H1 (cell line): ENCODE measurements around the gene AMT. TPM values are rescaled to one million over a fixed set of nuclear protein-coding genes. Genes with fewer than 3 reads are reported as not detected.

Experiments
- CTCF ChIA-PET: fragments of 300-600 bp; sonication (Branson Sonifier 250); formaldehyde crosslinking; loops from one replicate; lab custom pipeline; 2021; ENCODE audit not compliant: partially characterized antibody; lab: Charles Lee
- POLR2A ChIA-PET: fragments of 300-600 bp; sonication (Branson Sonifier 250); formaldehyde crosslinking; loops from one replicate; lab custom pipeline; 2021; ENCODE audit warnings: inconsistent platforms; ENCODE audit not compliant: partially characterized antibody; lab: Charles Lee
- DNase-seq, 2 experiments: peaks; one replicate each; pipeline versions ENCODE4 v3.0.0 to v3.0.0-alpha.2; 2010 to 2022; ENCODE audit warnings: low spot score in 2 of 2, low read depth in 1 of 2, mixed read lengths in 1 of 2
- FAIRE-seq: peaks from 2 replicates; lab custom pipeline; 2011; peaks lifted over from hg19 to GRCh38; lab: Jason Lieb, UNC
- H2AFZ ChIP-seq: 2 replicates; pipeline ENCODE4 v1.8.1; 2012; ENCODE audit warnings: low read length, inconsistent platforms
- H2AK5ac ChIP-seq: 2 replicates; pipeline ENCODE4 v1.6.1; 2013; ENCODE audit warnings: low read depth, low read length
- H2BK120ac ChIP-seq: replicated peaks from 2 replicates; pipeline ENCODE3; 2013; ENCODE audit warnings: low read depth, low read length, inconsistent platforms
- H2BK12ac ChIP-seq: 2 replicates; pipeline ENCODE4 v1.6.1; 2013; ENCODE audit warnings: low read depth, low read length
- H2BK15ac ChIP-seq: 2 replicates; pipeline ENCODE4 v1.6.1; 2013; ENCODE audit warnings: low read length
- H2BK20ac ChIP-seq: 2 replicates; pipeline ENCODE4 v1.6.1; 2013; ENCODE audit warnings: low read length
- H2BK5ac ChIP-seq: 2 replicates; pipeline ENCODE4 v1.6.1; 2013; ENCODE audit warnings: low read depth, low read length
- H3K14ac ChIP-seq: 2 replicates; pipeline ENCODE4 v1.6.1; 2013; ENCODE audit warnings: inconsistent platforms; ENCODE audit not compliant: insufficient read length
- H3K18ac ChIP-seq: 2 replicates; pipeline ENCODE4 v1.6.1; 2013; ENCODE audit warnings: low read length; ENCODE audit errors: extremely low read depth
- H3K23ac ChIP-seq: 2 replicates; pipeline ENCODE4 v1.6.1; 2013; ENCODE audit warnings: inconsistent platforms; ENCODE audit not compliant: insufficient read length
- H3K23me2 ChIP-seq: 2 replicates; pipeline ENCODE4 v1.6.1; 2013; ENCODE audit warnings: low read depth, low read length
- H3K27ac ChIP-seq: 2 replicates; pipeline ENCODE4 v1.6.1; 2011; ENCODE audit warnings: low read depth, low read length, inconsistent platforms
- H3K27me3 ChIP-seq, 4 experiments: replicated peaks in 1 of 4; 1 replicate in 1 of 4; 2 replicates in 3 of 4; pipeline versions ENCODE4 v1.6.1 to v1.8.1; 2011 to 2013; ENCODE audit warnings: low read length in 3 of 4, mild to moderate bottlenecking in 3 of 4, inconsistent platforms in 2 of 4, mixed read lengths in 2 of 4, moderate library complexity in 1 of 4; ENCODE audit not compliant: control insufficient read depth in 3 of 4, insufficient read depth in 3 of 4; ENCODE audit errors: extremely low read depth in 1 of 4
- H3K36me3 ChIP-seq, 4 experiments: 2 replicates each; pipeline versions ENCODE4 v1.6.1 to v1.8.1; 2011 to 2013; ENCODE audit warnings: mild to moderate bottlenecking in 4 of 4, low read length in 3 of 4, moderate library complexity in 2 of 4, control low read depth in 1 of 4, inconsistent platforms in 1 of 4; ENCODE audit not compliant: insufficient read depth in 4 of 4, control insufficient read depth in 2 of 4
- H3K4ac ChIP-seq: replicated peaks from 2 replicates; pipeline ENCODE3; 2013; ENCODE audit warnings: low read length, low read depth, mixed read lengths, inconsistent platforms; ENCODE audit not compliant: insufficient read length
- H3K4me1 ChIP-seq, 4 experiments: replicated peaks in 1 of 4; 1 replicate in 1 of 4; 2 replicates in 3 of 4; pipeline versions ENCODE4 v1.6.1 to v1.8.1; 2011 to 2013; ENCODE audit warnings: low read length in 3 of 4, inconsistent platforms in 2 of 4, mixed read lengths in 1 of 4; ENCODE audit not compliant: insufficient read depth in 4 of 4, control insufficient read depth in 3 of 4
- H3K4me2 ChIP-seq, 2 experiments: 2 replicates each; pipeline versions ENCODE4 v1.6.1 to v1.8.1; 2011 to 2013; ENCODE audit warnings: low read depth in 2 of 2, low read length in 2 of 2, control low read depth in 1 of 2, inconsistent platforms in 1 of 2, mild to moderate bottlenecking in 1 of 2; ENCODE audit not compliant: insufficient read depth in 1 of 2
- H3K4me3 ChIP-seq, 4 experiments: fragments of 200-600, 300-600 bp in 1 of 4; sonication (generic), shearing (Covaris generic), sonication (Bioruptor Twin) in 1 of 4; 2 replicates each; pipeline versions ENCODE4 v1.5.1 to v1.8.1; 2011 to 2016; ENCODE audit warnings: low read length in 4 of 4, low read depth in 3 of 4, control low read depth in 2 of 4, inconsistent platforms in 2 of 4, mild to moderate bottlenecking in 2 of 4, mixed read lengths in 1 of 4, moderate library complexity in 1 of 4; ENCODE audit not compliant: insufficient read depth in 2 of 4; ENCODE audit errors: extremely low read depth in 1 of 4
- H3K56ac ChIP-seq: replicated peaks from 2 replicates; pipeline ENCODE3; 2013; ENCODE audit warnings: low read depth, mild to moderate bottlenecking, mixed read lengths, low read length, inconsistent platforms; ENCODE audit not compliant: insufficient read length
- H3K79me1 ChIP-seq: 2 replicates; pipeline ENCODE4 v1.6.1; 2013; ENCODE audit warnings: low read depth, low read length, control low read depth
- H3K79me2 ChIP-seq, 2 experiments: 2 replicates each; pipeline versions ENCODE4 v1.6.1 to v1.8.1; 2012 to 2013; ENCODE audit warnings: low read length in 2 of 2, mild to moderate bottlenecking in 2 of 2, inconsistent platforms in 1 of 2; ENCODE audit not compliant: insufficient read depth in 2 of 2, control insufficient read depth in 1 of 2
- H3K9ac ChIP-seq, 4 experiments: replicated peaks in 1 of 4; 1 replicate in 1 of 4; 2 replicates in 3 of 4; pipeline versions ENCODE4 v1.6.1 to v1.8.1; 2011 to 2013; ENCODE audit warnings: low read depth in 3 of 4, low read length in 3 of 4, control low read depth in 2 of 4, mild to moderate bottlenecking in 2 of 4, moderate library complexity in 2 of 4, inconsistent platforms in 1 of 4; ENCODE audit errors: extremely low read depth in 1 of 4
- H3K9me3 ChIP-seq, 2 experiments: 2 replicates each; pipeline versions ENCODE4 v1.6.1 to v1.8.1; 2012 to 2013; ENCODE audit warnings: mild to moderate bottlenecking in 2 of 2, moderate library complexity in 2 of 2, control low read depth in 1 of 2, inconsistent platforms in 1 of 2, low read depth in 1 of 2, low read length in 1 of 2, mixed read lengths in 1 of 2; ENCODE audit not compliant: insufficient read depth in 2 of 2
- H4K20me1 ChIP-seq, 2 experiments: replicated peaks in 1 of 2; 2 replicates each; pipeline versions ENCODE3 to v1.8.1; 2011 to 2013; ENCODE audit warnings: inconsistent platforms in 2 of 2, low read length in 2 of 2, mild to moderate bottlenecking in 1 of 2; ENCODE audit not compliant: insufficient read depth in 2 of 2, control insufficient read depth in 1 of 2
- H4K5ac ChIP-seq: 2 replicates; pipeline ENCODE4 v1.6.1; 2013; ENCODE audit warnings: low read length, low read depth, mixed read lengths, inconsistent platforms; ENCODE audit not compliant: insufficient read length
- H4K8ac ChIP-seq: 2 replicates; pipeline ENCODE4 v1.8.0; 2013; ENCODE audit warnings: mild to moderate bottlenecking, moderate library complexity, low read length, inconsistent platforms; ENCODE audit not compliant: insufficient read depth; ENCODE audit errors: extremely low read depth
- H4K91ac ChIP-seq: replicated peaks from 2 replicates; pipeline ENCODE3; 2013; ENCODE audit warnings: low read length, mixed read lengths, inconsistent platforms; ENCODE audit not compliant: insufficient read length
- BCL11A ChIP-seq, 2 experiments: IDR thresholded peaks; one replicate each; pipeline ENCODE4 v1.6.1; 2011; ENCODE audit warnings: low read depth in 2 of 2, low read length in 2 of 2, mild to moderate bottlenecking in 2 of 2
- CREB1 ChIP-seq: IDR thresholded peaks from 2 replicates; pipeline ENCODE4 v1.6.1; 2012; ENCODE audit warnings: inconsistent platforms
- EGR1 ChIP-seq: IDR thresholded peaks from 2 replicates; pipeline ENCODE4 v1.6.1; 2011; ENCODE audit warnings: low read depth, low read length, borderline replicate concordance
- GABPA ChIP-seq: IDR thresholded peaks from 2 replicates; pipeline ENCODE4 v1.6.1; 2011; ENCODE audit warnings: mild to moderate bottlenecking, low read length, moderate library complexity, borderline replicate concordance; ENCODE audit not compliant: insufficient read depth
- HDAC2 ChIP-seq, 2 experiments: fragments of 300-600 bp in 1 of 2; sonication (generic) in 1 of 2; IDR thresholded peaks; 2 replicates each; pipeline ENCODE4 v1.6.1; 2011 to 2012; ENCODE audit warnings: low read depth in 2 of 2, low read length in 2 of 2, mild to moderate bottlenecking in 2 of 2, moderate library complexity in 2 of 2, borderline replicate concordance in 1 of 2, inconsistent platforms in 1 of 2
- MAFK ChIP-seq: IDR thresholded peaks from 2 replicates; pipeline ENCODE4 v1.6.1; 2012; ENCODE audit warnings: low read depth, mild to moderate bottlenecking, improper control_type of control experiment, low read length
- NRF1 ChIP-seq: IDR thresholded peaks from 2 replicates; pipeline ENCODE4 v1.6.1; 2011; ENCODE audit warnings: mild to moderate bottlenecking, low read depth, low read length, improper control_type of control experiment
- SIRT6 ChIP-seq: IDR thresholded peaks from one replicate; pipeline ENCODE4 v1.7.1; 2012; ENCODE audit warnings: low read length, inconsistent platforms
- TEAD4 ChIP-seq: IDR thresholded peaks from 2 replicates; pipeline ENCODE4 v1.6.1; 2012; ENCODE audit warnings: low read depth, low read length, inconsistent platforms, mixed read lengths
- YY1 ChIP-seq: IDR thresholded peaks from 2 replicates; pipeline ENCODE4 v1.6.1; 2011; ENCODE audit warnings: low read depth, mild to moderate bottlenecking, low read length
- WGBS, 2 experiments: shearing (Covaris generic) in 1 of 2; methylation state at CpG; one replicate each; pipeline versions ENCODE4 v1.1.6 to v1.1.7; 2013 to 2015; ENCODE audit warnings: low lambda C conversion rate in 2 of 2, mixed read lengths in 2 of 2, inconsistent platforms in 1 of 2, low coverage in 1 of 2, missing lambda C conversion rate in 1 of 2; ENCODE audit not compliant: insufficient replicate concordance in 2 of 2, insufficient coverage in 1 of 2, insufficient read length in 1 of 2; ENCODE audit errors: extremely low coverage in 1 of 2, missing lambda C conversion rate in 1 of 2; 5-methylcytosine and 5-hydroxymethylcytosine counted together
- polyA plus RNA-seq, 7 experiments: library from polyadenylated mRNA; depleted of rRNA in 3 of 7; stranded (reverse) in 5 of 7; unstranded in 2 of 7; fragments of >200 nt in 5 of 7; fragments of 200-250 nt in 2 of 7; gene quantifications; 1 replicate in 5 of 7; 2 replicates in 1 of 7; 4 replicates in 1 of 7; pipeline versions ENCODE4 v1.2.1 to v1.2.3, GENCODE V29; 2011 to 2013; ENCODE audit warnings: missing spikeins in 2 of 7, mixed read lengths in 2 of 7
- total RNA-seq: library from RNA; stranded (reverse); fragmentation: NEBNext Ultra II Directional; extraction: Animal tissue kit (Norgen Biotek cat#: 25700); gene quantifications from 2 replicates; pipeline ENCODE4 v1.2.1, GENCODE V29; 2021

AMT gene
- total and polyA plus RNA-seq, 2 of the 8 experiments (the other 6 are each of a cell fraction or from before 2014, with no cell fraction given): 46.5 to 92.4 TPM

DNA sequence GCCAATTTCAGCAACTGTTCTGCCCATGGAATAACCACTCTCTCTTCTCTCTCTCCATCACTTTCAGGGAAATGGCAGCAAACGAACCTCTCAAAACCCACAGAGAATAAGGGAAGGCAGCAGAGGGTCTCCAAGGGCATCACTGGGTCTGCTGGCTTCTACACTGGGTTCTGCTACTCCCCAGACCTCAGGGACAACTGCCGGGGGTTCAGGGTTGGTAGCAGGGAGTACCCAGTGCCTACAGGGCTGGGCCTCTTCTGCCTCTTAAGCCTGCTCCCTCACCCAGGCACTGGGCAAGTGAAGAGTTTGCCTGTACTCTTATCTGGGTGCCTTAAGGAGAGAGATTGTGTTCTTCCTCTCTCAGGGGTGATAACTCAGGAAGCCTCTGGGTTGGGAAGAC is 7.5 kb downstream of the AMT start:
- no peak for DNase-seq
- H4K5ac ChIP-seq: no peak overlapping the region
- peaks cover 9% of the 10 kb centered on the region for H3K79me1 ChIP-seq
- peaks cover 14% of the 10 kb centered on the region for H3K23me2 ChIP-seq
- H3K14ac ChIP-seq: no peak overlapping the region
- H3K9me3 ChIP-seq: no peaks in the 10 kb centered on the region
- no peak overlapping the region for H3K4me3 ChIP-seq
- no peaks in the 10 kb centered on the region for H3K27me3 ChIP-seq
- H4K91ac ChIP-seq: no peak overlapping the region
- H3K36me3 ChIP-seq: peaks cover 0 to 8% (median 4%) of the 10 kb centered on the region in 4 experiments; a peak in 2 of 8 replicates
- no peak for FAIRE-seq
- H3K23ac ChIP-seq: no peak overlapping the region
- H3K27ac ChIP-seq: no peak overlapping the region
- peaks cover 3 to 11% (median 9%) of the 10 kb centered on the region in 4 experiments; a peak in 6 of 7 replicates for H3K4me1 ChIP-seq
- H4K20me1 ChIP-seq: peaks cover 6 to 12% of the 10 kb centered on the region in 2 experiments
- H2AK5ac ChIP-seq: no peak overlapping the region
- H3K18ac ChIP-seq: no peak overlapping the region
- H3K4me2 ChIP-seq: no peak overlapping the region
- H3K9ac ChIP-seq: no peak overlapping the region
- no peak overlapping the region for H2BK120ac ChIP-seq
- no peak for TF ChIP-seq EGR1
- no peak for TF ChIP-seq BCL11A (IDR thresholded peaks at IDR 0.05; ENCODE audit: low read depth in 2 of 2, low read length in 2 of 2)
- TF ChIP-seq MAFK: no peak
- TF ChIP-seq CREB1: no peak
- TF ChIP-seq TEAD4: no peak
- TF ChIP-seq GABPA: no peak
- TF ChIP-seq YY1: no peak
- no peak for TF ChIP-seq NRF1
- TF ChIP-seq HDAC2 (IDR thresholded peaks at IDR 0.05; ENCODE audit: borderline replicate concordance in 1 of 2, low read depth in 2 of 2, low read length in 2 of 2): no peak
- TF ChIP-seq SIRT6: no peak
- H2BK20ac ChIP-seq: no peak overlapping the region
- H2BK12ac ChIP-seq: no peak overlapping the region
- CTCF ChIA-PET: interaction anchor here (0.9 to 3.9 kb wide), 10 partner anchors 8 to 282 kb away, joined by 3 to 20 read pairs (median 9); partner anchors contain the start of genes AMT and LAMB2
- H4K8ac ChIP-seq: no peak overlapping the region
- 79% methylated on average over 2 of the region's 2 CpGs; no CpG with 5 or more reads in 1 of the 2 experiments for WGBS, 2 experiments
- no peak overlapping the region for H3K56ac ChIP-seq
- no peak overlapping the region for H2AFZ ChIP-seq
- H3K4ac ChIP-seq: no peak overlapping the region
- POLR2A ChIA-PET: interaction anchor here (1.3 to 4.2 kb wide), 4 partner anchors 7 to 56 kb away, joined by 3 to 57 read pairs (median 20); partner anchors contain the start of genes AMT and DAG1
- peaks cover 15 to 16% of the 10 kb centered on the region in 2 experiments for H3K79me2 ChIP-seq
- no peak overlapping the region for H2BK5ac ChIP-seq
- no peak overlapping the region for H2BK15ac ChIP-seq
